Muscle of leg (tissue), 11 donors: ENCODE measurements around the gene LRCH3. TPM values are rescaled to one million over a fixed set of nuclear protein-coding genes. Genes with fewer than 3 reads are reported as not detected.
"Not testable (repeated sequence)": the region's sequence is repeated elsewhere in the genome, so short reads cannot be mapped to it uniquely, and the experiment has no call there.

Experiments used
- DNase-seq: peaks from one replicate; pipeline ENCODE4 v3.0.0; 2013
- H3K27ac ChIP-seq: one replicate; pipeline ENCODE4 v1.5.1; 2013; ENCODE audit warnings: mild to moderate bottlenecking, low read length, control low read depth
- H3K27me3 ChIP-seq: one replicate; pipeline ENCODE4 v1.6.1; 2013; ENCODE audit warnings: low read length; ENCODE audit not compliant: control insufficient read depth, insufficient read depth
- H3K36me3 ChIP-seq: one replicate; pipeline ENCODE4 v1.6.1; 2013; ENCODE audit warnings: low read length; ENCODE audit not compliant: control insufficient read depth, insufficient read depth
- H3K4me1 ChIP-seq: one replicate; pipeline ENCODE4 v1.6.1; 2013; ENCODE audit warnings: low read length; ENCODE audit not compliant: control insufficient read depth, insufficient read depth
- H3K4me3 ChIP-seq: one replicate; pipeline ENCODE4 v1.5.1; 2013; ENCODE audit warnings: low read length, control low read depth
- H3K9me3 ChIP-seq: replicated peaks from 2 replicates; pipeline ENCODE4 v1.6.1; 2013; ENCODE audit warnings: low read depth, low read length; ENCODE audit not compliant: control insufficient read depth
- WGBS: methylation state at CpG from one replicate; pipeline ENCODE4 v1.1.5; 2013; ENCODE audit warnings: missing lambda C conversion rate; ENCODE audit not compliant: insufficient coverage; 5-methylcytosine and 5-hydroxymethylcytosine counted together
- polyA plus RNA-seq, 8 donors: library from polyadenylated mRNA; unstranded; fragments of 120-200 nt; gene quantifications; one replicate each; pipeline versions ENCODE4 v1.2.1 to v1.2.3, GENCODE V29; 2013; ENCODE audit warnings: inconsistent platforms in 1 of 8, low replicate concordance in 1 of 8; ENCODE audit not compliant: insufficient read length in 8 of 8, insufficient read depth in 1 of 8
- total RNA-seq: library from RNA; stranded (reverse); fragments of 120-200 nt; gene quantifications from one replicate; pipeline ENCODE4 v1.2.4, GENCODE V29; 2013

LRCH3 gene
- total and polyA plus RNA-seq, 9 donors, result 21.7 to 39.1 (median 27.8) TPM

GRCh38 chr3:197912741-197913476, 121.9 kb downstream of the LRCH3 start:
- 82% methylated on average over 24 of the region's 33 CpGs for WGBS
- no peak overlapping the region for H3K4me3 ChIP-seq
- H3K27ac ChIP-seq, result no peak overlapping the region
- H3K36me3 ChIP-seq, result no peaks in the 10 kb centered on the region
- no peaks in the 10 kb centered on the region for H3K9me3 ChIP-seq
- H3K4me1 ChIP-seq, result no peaks in the 10 kb centered on the region
- no peaks in the 10 kb centered on the region for H3K27me3 ChIP-seq
- DNase-seq, result no peak

- H3K4me1 ChIP-seq, result no peaks in the 10 kb centered on the region
- H3K27me3 ChIP-seq, result no peaks in the 10 kb centered on the region
- H3K9me3 ChIP-seq, result no peaks in the 10 kb centered on the region
- no peak overlapping the region for H3K27ac ChIP-seq
- DNase-seq, result no peak
- 100% methylated on average over 3 of the region's 12 CpGs for WGBS
- no peaks in the 10 kb centered on the region for H3K36me3 ChIP-seq
- no peak overlapping the region for H3K4me3 ChIP-seq
Observed at GRCh38 chr3:197913641-197914380, 122.8 kb downstream of the LRCH3 start.

- H3K4me1 ChIP-seq, DNase-seq, H3K9me3 ChIP-seq, H3K36me3 ChIP-seq, H3K27me3 ChIP-seq, H3K27ac ChIP-seq, H3K4me3 ChIP-seq: not testable (repeated sequence)
- WGBS, result 86% methylated on average over 15 of the region's 24 CpGs
Observed at GRCh38 chr3:197921429-197922275, 130.6 kb downstream of the LRCH3 start.

- no peak overlapping the region for H3K27ac ChIP-seq
- H3K27me3 ChIP-seq, result no peaks in the 10 kb centered on the region
- H3K36me3 ChIP-seq, result peaks cover 18% of the 10 kb centered on the region
- no peak overlapping the region for H3K4me3 ChIP-seq
- 71% methylated on average over 2 of the region's 7 CpGs for WGBS
- H3K9me3 ChIP-seq, result no peaks in the 10 kb centered on the region
- no peak for DNase-seq
- H3K4me1 ChIP-seq, result no peaks in the 10 kb centered on the region
Observed at GRCh38 chr3:197926418-197926817, 135.4 kb downstream of the LRCH3 start.

- H3K4me1 ChIP-seq, DNase-seq, H3K27ac ChIP-seq, H3K9me3 ChIP-seq, H3K27me3 ChIP-seq, H3K4me3 ChIP-seq: not testable (repeated sequence)
- WGBS, result no CpG with 5 or more reads among the region's 3 CpGs
- H3K36me3 ChIP-seq, result peaks cover 18% of the 10 kb centered on the region
Observed at GRCh38 chr3:197927578-197927977, 136.5 kb downstream of the LRCH3 start.

- no peaks in the 10 kb centered on the region for H3K4me1 ChIP-seq
- no peak for DNase-seq
- 95% methylated on average over 13 of the region's 15 CpGs for WGBS
- H3K9me3 ChIP-seq, result no peaks in the 10 kb centered on the region
- H3K27me3 ChIP-seq, result no peaks in the 10 kb centered on the region
- H3K4me3 ChIP-seq, result no peak overlapping the region
- no peak overlapping the region for H3K27ac ChIP-seq
- H3K36me3 ChIP-seq, result no peaks in the 10 kb centered on the region
Observed at GRCh38 chr3:197936819-197937384, 145.8 kb downstream of the LRCH3 start.

Other genes with a start within 250 kb of the LRCH3 start
- 3.2 TPM for gene BDH1, start 235.3 kb upstream of the LRCH3 start, total RNA-seq
- gene BDH1, start 235.3 kb upstream of the LRCH3 start, polyA plus RNA-seq, result 1 to 10 TPM; 3.3 to 7.4 (median 4.2) TPM
- 6.8 TPM for gene RUBCN, start 54.4 kb upstream of the LRCH3 start, total RNA-seq
- gene RUBCN, start 54.4 kb upstream of the LRCH3 start, polyA plus RNA-seq, result 10 to 100 TPM in 2 of 8 donors, 1 to 10 TPM in 6; 7.3 to 12.6 (median 8.6) TPM
- gene FYTTD1, start 41.4 kb upstream of the LRCH3 start, total RNA-seq, result 52.9 TPM
- 10 to 100 TPM; 44.7 to 79.9 (median 64.6) TPM for gene FYTTD1, start 41.4 kb upstream of the LRCH3 start, polyA plus RNA-seq
- gene RPL35A, start 158.9 kb downstream of the LRCH3 start, total RNA-seq, result 3,120 TPM
- 1,000 to 10,000 TPM; 1,730 to 2,300 (median 2,093) TPM for gene RPL35A, start 158.9 kb downstream of the LRCH3 start, polyA plus RNA-seq
- 3.2 TPM for gene LMLN, start 169.0 kb downstream of the LRCH3 start, total RNA-seq
- gene LMLN, start 169.0 kb downstream of the LRCH3 start, polyA plus RNA-seq, result 1 to 10 TPM; 2.3 to 4.0 (median 2.9) TPM